K562 treated with DMSO at 1 percent for 12 hours (cell line): Measurements from ENCODE around the gene IL5. TPM values are rescaled to one million over a fixed set of nuclear protein-coding genes. Genes with fewer than 3 reads are reported as not detected.

Source experiments
- total RNA-seq: library from RNA; unstranded; fragments of 300-600 nt; gene quantifications from 2 replicates; pipeline ENCODE4 v1.2.3, GENCODE V29; 2022; ENCODE audit not compliant: insufficient read depth

Gene IL5
- total RNA-seq: not detected in 2 replicates

GRCh38 chr5:132543472-132544201 is at the start of gene IL5:
IL5 (minus strand) TSS chr5:132543522; CDS start chr5:132543478, 44 bp downstream.

GRCh38 chr5:132556763-132557477 is 13.6 kb upstream of the IL5 start, which contains the start of gene RAD50:
RAD50 (plus strand) TSS chr5:132556977; CDS start chr5:132557325, 348 bp downstream.

Other genes starting within 250 kb of the IL5 start
- gene SLC22A4, start 249.1 kb downstream of the IL5 start, total RNA-seq: 0.85 TPM in 1 of 2 replicates, not detected in the other
- 3.2 and 11.9 TPM in 2 replicates for gene SLC22A5, start 173.8 kb downstream of the IL5 start, total RNA-seq
- gene IRF1, start 52.7 kb downstream of the IL5 start, total RNA-seq: 37.2 and 37.9 TPM in 2 replicates
- 8.2 and 25.8 TPM in 2 replicates for gene RAD50, start 13.5 kb upstream of the IL5 start, total RNA-seq
- not detected in 2 replicates for gene IL13, start 114.7 kb upstream of the IL5 start, total RNA-seq
- gene IL4, start 130.5 kb upstream of the IL5 start, total RNA-seq: not detected in 2 replicates
- gene KIF3A, start 194.0 kb upstream of the IL5 start, total RNA-seq: 3.6 and 5.4 TPM in 2 replicates
- 6.4 and 10.8 TPM in 2 replicates for gene CCNI2, start 203.9 kb upstream of the IL5 start, total RNA-seq
- gene SEPTIN8, start 233.7 kb upstream of the IL5 start, total RNA-seq: 32.5 and 94.8 TPM in 2 replicates